HG03460 (cell line): ENCODE results near the gene OR56A1.
"Not testable (repeated sequence)": the region's sequence is repeated elsewhere in the genome, so short reads cannot be mapped to it uniquely, and the experiment has no call there.

Experiments used
- ATAC-seq: cut with Tn5 transposase; IDR thresholded peaks from one replicate; pipeline ENCODE4 v1.9.1; 2021; ENCODE audit not compliant: unreplicated experiment

The OR56A1 gene

GRCh38 chr11:6030708-6031405 is at the start of gene OR56A1:
Gene OR56A1 (minus strand): TSS chr11:6030758. CDS start chr11:6027692, 3,066 bp downstream.
- ATAC-seq: no peak

DNA sequence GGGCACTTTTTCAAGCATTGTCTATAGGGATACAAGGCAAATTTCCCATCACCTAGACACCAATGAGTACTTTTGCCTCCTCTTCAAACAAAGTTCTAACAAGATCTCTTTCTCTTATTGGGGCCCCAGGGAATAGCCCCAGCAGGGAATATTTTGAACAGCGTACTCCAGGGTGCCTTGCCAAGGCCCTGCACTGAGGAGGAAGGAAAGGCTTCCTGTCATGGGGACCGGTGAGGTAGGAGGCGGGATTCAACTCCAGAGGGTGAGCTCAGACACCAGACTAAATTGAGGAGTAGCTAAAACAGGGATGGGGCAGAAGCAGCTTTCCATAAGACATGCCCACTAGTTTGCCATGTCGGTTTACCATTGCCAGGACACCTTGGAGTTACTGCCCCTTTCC is 48.9 kb upstream of the OR56A1 start:
- ATAC-seq: no peak

DNA sequence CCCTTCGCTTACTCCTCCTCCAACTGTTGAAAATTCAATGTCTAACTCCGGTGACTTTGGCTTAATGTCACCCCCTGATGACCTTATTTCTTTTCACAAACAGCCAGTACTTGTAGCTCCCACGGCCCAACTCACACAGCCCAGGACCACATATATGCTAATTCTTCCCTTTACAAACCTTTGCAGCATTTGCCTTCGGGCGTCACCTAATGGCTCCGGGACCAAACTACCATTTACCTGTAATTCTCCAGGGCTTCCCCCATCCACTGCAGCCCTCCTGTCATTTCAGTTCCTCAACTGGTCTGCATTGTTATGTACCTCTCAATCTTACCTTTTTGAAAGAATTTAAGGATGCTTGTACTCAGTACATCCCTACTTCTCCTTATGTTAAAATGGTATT is 47.2 kb upstream of the OR56A1 start:
- ATAC-seq: no peak

- not testable (repeated sequence) for ATAC-seq
Measured at GRCh38 chr11:6076443-6076842, 45.9 kb upstream of the OR56A1 start.

- ATAC-seq: no peak
Measured at GRCh38 chr11:6067502-6067901, 36.9 kb upstream of the OR56A1 start.

- no peak for ATAC-seq
Measured at GRCh38 chr11:6062691-6063358, 32.3 kb upstream of the OR56A1 start.

GRCh38 chr11:6061475-6061874 is 30.9 kb upstream of the OR56A1 start:
- ATAC-seq: no peak

DNA sequence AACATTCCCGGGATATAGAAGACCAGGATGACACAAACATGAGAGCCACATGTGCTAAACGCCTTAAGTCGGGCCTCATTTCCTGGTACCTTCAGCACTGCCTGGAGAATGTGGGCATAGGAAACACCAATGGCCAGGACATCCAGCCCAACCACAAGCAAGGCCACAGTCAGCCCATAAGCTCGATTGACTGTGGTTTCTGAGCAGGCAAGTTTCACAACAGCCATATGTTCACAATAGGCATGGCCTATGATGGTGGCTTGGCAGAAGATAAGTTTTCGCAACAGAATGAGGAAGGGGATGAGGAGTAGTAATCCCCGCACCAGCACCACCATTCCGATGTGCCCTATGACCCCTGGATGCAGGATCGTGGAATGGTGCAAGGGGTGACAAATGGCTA is 26.9 kb upstream of the OR56A1 start:
- no peak for ATAC-seq

GRCh38 chr11:6055569-6055968 is 25.0 kb upstream of the OR56A1 start:
- no peak for ATAC-seq

DNA sequence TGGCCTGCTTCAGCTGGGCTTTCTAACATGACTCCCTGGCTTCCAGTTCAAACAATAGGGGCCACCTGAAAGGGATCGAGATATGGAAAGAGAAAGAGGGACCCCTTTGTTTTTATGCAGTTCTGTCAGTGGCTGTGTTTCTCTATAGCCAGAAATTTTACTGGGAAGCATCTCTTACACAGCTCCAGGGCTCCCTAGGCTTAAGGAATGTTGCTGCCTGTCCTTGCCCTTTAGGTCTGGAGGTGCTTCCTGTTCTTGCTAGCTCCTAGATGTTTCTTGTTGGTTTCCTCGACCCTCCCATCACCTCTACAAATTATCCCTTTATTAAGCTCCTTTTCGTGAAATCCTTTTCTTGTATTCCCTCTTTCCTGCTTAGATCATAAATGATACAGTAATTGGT is 21.8 kb upstream of the OR56A1 start:
- no peak for ATAC-seq

DNA sequence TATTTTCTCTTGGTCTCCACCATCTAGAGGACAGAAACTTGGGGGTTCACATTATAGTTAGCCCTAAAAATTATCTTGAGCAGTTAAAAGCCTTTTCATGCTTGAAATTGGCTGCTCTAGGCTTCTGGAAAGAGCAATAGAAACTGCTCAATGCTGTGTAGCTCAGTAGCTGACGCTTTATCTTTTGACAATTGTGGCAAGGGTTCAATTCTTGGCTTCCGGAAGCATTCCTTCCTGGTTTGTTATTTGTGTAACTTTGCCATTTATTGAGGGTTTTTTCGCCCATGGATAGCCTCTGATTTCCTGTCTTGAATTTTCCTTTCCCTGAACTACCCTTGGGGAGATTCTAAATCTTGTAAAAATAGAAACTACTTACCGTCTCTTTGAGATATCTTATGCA is 10.3 kb upstream of the OR56A1 start:
- no peak for ATAC-seq

DNA sequence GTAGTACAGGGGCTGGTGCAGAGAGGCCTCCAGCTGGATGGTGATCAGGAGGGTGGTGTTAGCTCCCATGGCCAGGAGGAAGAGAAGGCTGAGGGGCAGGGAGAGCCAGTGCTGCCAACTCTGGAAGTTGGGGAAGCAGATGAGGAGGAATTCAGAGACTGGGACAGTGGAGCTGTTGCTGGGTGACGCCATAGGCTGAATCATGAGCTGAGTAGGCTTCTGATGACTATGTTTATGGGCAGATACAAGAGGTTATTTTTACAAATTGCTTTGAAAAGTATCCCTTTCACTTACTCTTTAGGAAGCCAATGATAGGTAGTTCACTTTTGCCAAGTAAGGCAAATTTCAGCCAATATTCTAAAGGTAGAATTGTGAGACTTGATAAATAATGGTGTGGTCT is 3.1 kb downstream of the OR56A1 start:
- ATAC-seq: no peak

GRCh38 chr11:6025056-6025455 is 5.5 kb downstream of the OR56A1 start:
- ATAC-seq: no peak

DNA sequence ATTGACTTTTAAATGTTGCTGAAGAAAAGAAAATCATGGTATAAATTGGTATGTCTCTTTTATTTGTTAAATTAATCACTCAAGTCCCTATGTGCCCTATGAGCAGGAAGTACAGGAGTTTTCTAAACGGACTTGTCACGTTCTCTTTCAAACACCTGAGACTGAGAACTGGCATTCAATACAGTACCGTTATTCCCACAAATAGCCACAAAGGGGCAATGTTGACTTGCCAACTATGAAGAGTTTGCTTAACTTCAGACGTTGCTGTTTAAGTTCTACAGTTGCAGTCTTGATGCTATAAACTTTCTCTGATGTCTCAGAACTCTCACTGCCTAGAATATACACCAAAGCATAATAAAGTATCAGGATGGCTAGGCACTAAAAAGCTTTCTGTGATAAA is 7.6 kb downstream of the OR56A1 start:
- no peak for ATAC-seq

- ATAC-seq: no peak
Measured at GRCh38 chr11:6013042-6013441, 17.5 kb downstream of the OR56A1 start.

DNA sequence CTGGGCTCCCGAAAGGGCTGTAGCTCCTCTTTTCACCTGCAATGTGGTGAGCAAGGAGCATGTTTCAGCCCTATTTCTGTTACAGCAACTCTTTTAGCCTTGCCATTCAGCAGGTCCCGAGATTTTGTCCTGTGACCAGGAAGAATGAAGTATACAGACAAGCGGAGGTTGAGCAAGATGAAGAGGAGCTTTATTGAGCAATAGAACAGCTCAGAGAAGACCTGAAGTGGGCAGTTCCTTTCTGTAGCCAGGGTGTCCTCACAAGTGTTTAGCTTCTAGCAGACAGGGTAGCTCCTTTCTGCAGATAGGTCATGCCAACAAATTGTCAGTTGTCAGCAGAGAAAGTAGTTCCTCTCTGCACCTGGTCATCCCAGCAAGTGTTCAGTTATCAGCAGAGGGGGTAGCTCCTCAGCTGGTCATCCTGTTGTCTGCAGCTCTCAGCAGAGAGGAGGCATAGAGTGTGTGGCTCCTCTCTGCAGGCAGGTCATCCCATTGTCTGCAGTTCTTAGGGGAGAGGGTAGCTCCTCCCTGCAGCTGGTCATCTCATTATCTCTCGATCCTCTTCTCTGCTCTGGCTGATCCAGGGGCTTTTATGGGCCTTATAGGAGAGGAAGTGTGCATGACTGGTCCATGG is 18.4 kb downstream of the OR56A1 start:
- ATAC-seq: no peak

- ATAC-seq: no peak
Measured at GRCh38 chr11:6006846-6007245, 23.7 kb downstream of the OR56A1 start, which contains the start of gene OR56A4. Gene OR56A4 (minus strand): TSS chr11:6006946. CDS start chr11:6002992, 3,954 bp downstream.

DNA sequence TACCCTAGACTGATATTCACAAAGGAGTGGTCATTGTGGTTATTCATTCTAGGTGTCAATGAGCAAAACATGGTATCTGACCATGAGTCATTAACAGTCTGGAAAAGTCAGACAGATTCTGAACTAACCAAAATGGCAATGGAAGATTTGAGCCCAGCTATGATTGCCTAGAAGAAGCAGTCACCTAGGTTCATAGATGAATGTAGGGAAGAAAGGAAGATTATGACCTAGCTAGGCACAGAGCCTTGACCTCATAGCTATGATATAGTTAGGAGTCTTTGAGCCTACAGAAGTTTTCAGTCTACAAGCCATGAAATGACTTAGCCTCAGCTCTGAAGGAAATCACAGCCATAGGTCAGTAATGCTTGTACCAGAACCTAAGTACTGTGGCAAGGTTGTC is 24.2 kb downstream of the OR56A1 start:
- ATAC-seq: no peak

GRCh38 chr11:6002202-6002699 is 28.3 kb downstream of the OR56A1 start:
- ATAC-seq: no peak

GRCh38 chr11:5994791-5995190 is 35.8 kb downstream of the OR56A1 start:
- ATAC-seq: no peak

DNA sequence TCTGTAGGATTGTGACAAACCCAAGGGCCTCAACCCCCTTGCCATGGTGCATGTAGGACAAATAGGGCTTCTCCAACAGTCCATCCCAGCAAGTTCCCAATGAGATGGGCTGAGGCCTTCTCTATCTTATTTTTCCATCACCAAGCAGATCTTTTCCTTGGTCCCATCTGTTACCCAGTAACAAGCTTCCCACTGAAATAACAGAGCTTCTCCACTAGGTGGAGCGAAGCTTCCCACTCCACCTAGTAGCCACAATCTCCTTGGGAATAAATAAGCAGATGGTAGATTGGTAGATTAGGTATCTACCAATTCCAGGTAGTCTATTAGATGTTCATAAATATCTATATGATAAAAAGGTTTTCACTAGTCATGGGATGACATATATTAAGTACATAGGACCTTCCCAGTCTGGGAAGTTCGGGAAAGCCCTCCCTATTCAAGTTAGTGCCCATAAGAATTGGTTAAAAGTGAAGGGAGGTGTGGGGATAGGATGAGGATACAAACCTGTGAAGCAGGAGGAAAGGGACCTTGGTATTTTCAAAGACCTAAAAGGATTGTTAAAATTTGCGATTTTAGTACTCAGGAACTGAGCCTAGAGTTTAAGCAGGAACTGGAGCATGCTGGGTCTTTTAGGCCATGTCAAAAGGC is 37.8 kb downstream of the OR56A1 start:
- ATAC-seq: no peak
